Measurements from ENCODE around the gene PCBP2. TPM values are rescaled to one million over a fixed set of nuclear protein-coding genes. Genes with fewer than 3 reads are reported as not detected.

Gene PCBP2
- total RNA-seq, 2 experiments from 2014 or later, result 1,085 to 1,132 TPM

Other genes starting within 250 kb of the PCBP2 start
- 10 to 100 TPM; 32.3 to 32.5 TPM for gene ITGB7, start 244.9 kb upstream of the PCBP2 start, total RNA-seq
- gene RARG, start 219.9 kb upstream of the PCBP2 start, total RNA-seq, result 1 to 10 TPM; 4.0 to 4.6 TPM
- 10 to 100 TPM; 53.3 to 54.2 TPM for gene ESPL1, start 183.8 kb upstream of the PCBP2 start, total RNA-seq
- 100 to 1,000 TPM; 376 to 383 TPM for gene PFDN5, start 156.6 kb upstream of the PCBP2 start, total RNA-seq
- gene MYG1, start 152.4 kb upstream of the PCBP2 start, total RNA-seq, result 10 to 100 TPM; 59.6 to 68.4 TPM
- gene AAAS, start 130.5 kb upstream of the PCBP2 start, total RNA-seq, result 10 to 100 TPM; 81.0 to 83.4 TPM
- gene SP7, start 115.7 kb upstream of the PCBP2 start, total RNA-seq, result not detected
- 10 to 100 TPM; 87.6 to 91.9 TPM for gene SP1, start 71.9 kb upstream of the PCBP2 start, total RNA-seq
- not detected for gene AMHR2, start 28.2 kb upstream of the PCBP2 start, total RNA-seq
- gene PRR13, start 10.4 kb upstream of the PCBP2 start, total RNA-seq, result 100 to 1,000 TPM; 207 to 216 TPM
- 1 to 10 TPM; 6.0 to 8.2 TPM for gene MAP3K12, start 47.4 kb downstream of the PCBP2 start, total RNA-seq
- gene TARBP2, start 49.2 kb downstream of the PCBP2 start, total RNA-seq, result 10 to 100 TPM; 25.0 to 26.8 TPM
- gene NPFF, start 55.4 kb downstream of the PCBP2 start, total RNA-seq, result not detected
- 10 to 100 TPM; 19.7 to 19.8 TPM for gene ATF7, start 174.3 kb downstream of the PCBP2 start, total RNA-seq
- 100 to 1,000 TPM; 443 to 466 TPM for gene ATP5MC2, start 224.0 kb downstream of the PCBP2 start, total RNA-seq